Thymus (tissue), 11 donors: Measurements from ENCODE around the gene TBR1. TPM values are rescaled to one million over a fixed set of nuclear protein-coding genes. Genes with fewer than 3 reads are reported as not detected.

ENCODE experiments used
- DNase-seq, 9 donors: peaks; one replicate each; pipeline ENCODE4 v3.0.0-alpha.2; 2013; ENCODE audit warnings: low spot score in 9 of 9, low read depth in 6 of 9, missing footprints in 1 of 9
- H3K27ac ChIP-seq, 2 donors: one replicate each; pipeline ENCODE4 v1.5.1; 2013; ENCODE audit warnings: control low read depth in 1 of 2, low read depth in 1 of 2, low read length in 1 of 2, mild to moderate bottlenecking in 1 of 2, moderate library complexity in 1 of 2
- H3K27me3 ChIP-seq, 2 donors: one replicate each; pipeline ENCODE4 v1.5.1; 2013; ENCODE audit warnings: low read length in 1 of 2; ENCODE audit not compliant: control insufficient read depth in 2 of 2, insufficient read depth in 1 of 2
- H3K36me3 ChIP-seq, 2 donors: one replicate each; pipeline ENCODE4 v1.5.1; 2013; ENCODE audit warnings: low read length in 1 of 2, mild to moderate bottlenecking in 1 of 2, moderate library complexity in 1 of 2; ENCODE audit not compliant: control insufficient read depth in 2 of 2, insufficient read depth in 2 of 2
- H3K4me1 ChIP-seq, 2 donors: one replicate each; pipeline ENCODE4 v1.5.1; 2013; ENCODE audit warnings: low read length in 2 of 2; ENCODE audit not compliant: control insufficient read depth in 2 of 2, insufficient read depth in 2 of 2
- H3K4me3 ChIP-seq, 2 donors: one replicate each; pipeline ENCODE4 v1.5.1; 2013; ENCODE audit warnings: low read length in 2 of 2, control low read depth in 1 of 2, mild to moderate bottlenecking in 1 of 2
- H3K9me3 ChIP-seq, 2 donors: one replicate each; pipeline ENCODE4 v1.5.1; 2013; ENCODE audit warnings: low read length in 1 of 2, mild to moderate bottlenecking in 1 of 2; ENCODE audit not compliant: control insufficient read depth in 2 of 2, insufficient read depth in 1 of 2
- WGBS: extraction: QIAGEN DNeasy Blood & Tissue Kit; methylation state at CpG from one replicate; pipeline ENCODE4 v1.1.7; 2013; 5-methylcytosine and 5-hydroxymethylcytosine counted together
- polyA plus RNA-seq: library from polyadenylated mRNA; stranded (reverse); fragments of 200-250 nt; gene quantifications from one replicate; pipeline ENCODE4 v1.2.3, GENCODE V29; 2013
- total RNA-seq: library from RNA; stranded (reverse); fragments of 120-200 nt; gene quantifications from one replicate; pipeline ENCODE4 v1.2.4, GENCODE V29; 2013
- donor health status: healthy.

Gene TBR1
- total and polyA plus RNA-seq, 2 donors = 0.02 to 0.05 TPM

- Histone ChIP-seq H3K4me3 (no peak overlapping the region), H3K36me3 (no peaks in the 10 kb centered on the region), H3K27me3 (peaks cover 16 to 19% of the 10 kb centered on the region in 2 donors), H3K9me3 (peaks cover 0 to 2% of the 10 kb centered on the region in 2 donors), H3K27ac (no peak overlapping the region), H3K4me1 (peaks cover 0 to 4% of the 10 kb centered on the region in 2 donors)
- DNase-seq = no peak
- WGBS = 98% methylated on average over 1 of the region's 1 CpG
Observed at GRCh38 chr2:161409308-161409907, 6.7 kb upstream of the TBR1 start.

GRCh38 chr2:161412346-161412745, 3.8 kb upstream of the TBR1 start:
- DNase-seq = no peak
- Histone ChIP-seq H3K9me3 (peaks cover 0 to 5% of the 10 kb centered on the region in 2 donors), H3K27me3 (peaks cover 39 to 48% of the 10 kb centered on the region in 2 donors), H3K36me3 (no peaks in the 10 kb centered on the region), H3K4me1 (peaks cover 3 to 15% of the 10 kb centered on the region in 2 donors), H3K4me3 (no peak overlapping the region), H3K27ac (no peak overlapping the region)

GRCh38 chr2:161414042-161415033, 1.8 kb upstream of the TBR1 start:
- Histone ChIP-seq H3K27me3 (peaks cover 58 to 68% of the 10 kb centered on the region in 2 donors), H3K27ac (no peak overlapping the region), H3K9me3 (peaks cover 0 to 7% of the 10 kb centered on the region in 2 donors), H3K36me3 (no peaks in the 10 kb centered on the region), H3K4me1 (peaks cover 3 to 19% of the 10 kb centered on the region in 2 donors), H3K4me3 (peak overlapping the region; percentile 3 to 28)
- DNase-seq = peak in 1 of 9 donors; percentile 16
- 5% methylated on average over 69 of the region's 69 CpGs for WGBS

GRCh38 chr2:161415034-161415986, 787 bp upstream of the TBR1 start:
- peaks cover 60 to 78% of the 10 kb centered on the region in 2 donors for H3K27me3 ChIP-seq
- peaks cover 0 to 7% of the 10 kb centered on the region in 2 donors for H3K9me3 ChIP-seq
- 6% methylated on average over 29 of the region's 29 CpGs for WGBS
- peaks cover 3 to 19% of the 10 kb centered on the region in 2 donors for H3K4me1 ChIP-seq
- H3K36me3 ChIP-seq = no peaks in the 10 kb centered on the region
- no peak overlapping the region for H3K27ac ChIP-seq
- peak in 1 of 9 donors; percentile 41 for DNase-seq
- H3K4me3 ChIP-seq = peak overlapping the region in 1 of 2 donors; percentile 28

GRCh38 chr2:161416708-161417437, 776 bp downstream of the TBR1 start:
- H3K36me3 ChIP-seq = no peaks in the 10 kb centered on the region
- H3K4me1 ChIP-seq = peaks cover 3 to 19% of the 10 kb centered on the region in 2 donors
- peaks cover 0 to 7% of the 10 kb centered on the region in 2 donors for H3K9me3 ChIP-seq
- DNase-seq = peak in 1 of 9 donors; percentile 16
- H3K27ac ChIP-seq = no peak overlapping the region
- WGBS = 9% methylated on average over 41 of the region's 41 CpGs
- peaks cover 74 to 94% of the 10 kb centered on the region in 2 donors for H3K27me3 ChIP-seq
- H3K4me3 ChIP-seq = no peak overlapping the region

- no peak overlapping the region for H3K4me3 ChIP-seq
- H3K9me3 ChIP-seq = peaks cover 0 to 7% of the 10 kb centered on the region in 2 donors
- DNase-seq = peak in 1 of 9 donors; percentile 12
Observed at GRCh38 chr2:161417438-161418274, 1.6 kb downstream of the TBR1 start.

GRCh38 chr2:161418275-161418714, 2.2 kb downstream of the TBR1 start:
- peaks cover 83 to 100% of the 10 kb centered on the region in 2 donors for H3K27me3 ChIP-seq
- 5% methylated on average over 15 of the region's 15 CpGs for WGBS
- H3K36me3 ChIP-seq = no peaks in the 10 kb centered on the region
- DNase-seq = no peak
- peaks cover 3 to 19% of the 10 kb centered on the region in 2 donors for H3K4me1 ChIP-seq
- H3K27ac ChIP-seq = no peak overlapping the region
- no peak overlapping the region for H3K4me3 ChIP-seq
- peaks cover 0 to 7% of the 10 kb centered on the region in 2 donors for H3K9me3 ChIP-seq

More at GRCh38 chr2:161417438-161418274, 1.6 kb downstream of the TBR1 start:
- Histone ChIP-seq H3K4me1 (peaks cover 3 to 19% of the 10 kb centered on the region in 2 donors), H3K36me3 (no peaks in the 10 kb centered on the region), H3K27me3 (peaks cover 82 to 100% of the 10 kb centered on the region in 2 donors), H3K27ac (no peak overlapping the region)
- WGBS = 16% methylated on average over 21 of the region's 21 CpGs
